ENCODE data around the gene HNRNPH2. TPM values are rescaled to one million over a fixed set of nuclear protein-coding genes. Genes with fewer than 3 reads are reported as not detected.

HNRNPH2 gene
- total RNA-seq, 2 donors from 2014 or later = 75.2 to 80.7 TPM

DNA sequence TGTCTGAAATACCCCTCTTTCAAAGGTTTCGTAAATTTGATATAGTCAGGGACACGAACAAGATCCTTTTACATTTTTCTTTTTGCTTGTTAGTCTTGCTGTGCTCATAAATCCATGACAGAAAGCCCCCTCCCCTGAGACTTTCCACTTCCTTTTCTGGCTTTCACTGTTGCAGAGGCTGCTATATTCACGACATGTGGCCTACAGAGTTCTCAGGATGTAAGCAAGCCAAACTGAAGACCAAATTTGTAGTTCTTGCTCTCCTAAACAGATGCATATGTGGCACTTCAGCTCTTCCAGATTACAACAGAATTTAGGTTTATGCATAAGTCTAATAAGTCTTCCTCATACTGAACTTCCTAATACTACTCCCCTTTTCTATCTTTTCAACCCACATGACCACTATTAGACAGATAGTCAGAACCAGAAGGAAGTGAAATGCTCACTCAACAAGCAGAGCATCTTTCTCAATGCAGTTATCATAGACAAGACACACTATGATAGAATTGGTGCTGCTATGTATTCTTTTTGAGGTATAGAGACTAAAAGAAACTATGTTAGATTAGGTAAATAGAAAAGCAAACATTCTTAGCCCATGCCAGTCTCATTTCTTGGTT, 37.0 kb upstream of the HNRNPH2 start:
- H3K27me3 ChIP-seq (ENCODE audit: control insufficient read depth, insufficient read depth, low read length, poor library complexity, severe bottlenecking) = no peaks in the 10 kb centered on the region
- Mint-ChIP-seq H3K36me3 (ENCODE audit: low read depth) (no peaks in the 10 kb centered on the region), H3K4me1 (no peaks in the 10 kb centered on the region), H3K27me3 (ENCODE audit: insufficient read depth) (peaks cover 6% of the 10 kb centered on the region), H3K4me3 (no peak overlapping the region), H3K27ac (no peak overlapping the region), H3K9me3 (peaks cover 39% of the 10 kb centered on the region)
- H3K36me3 ChIP-seq (ENCODE audit: control insufficient read depth, insufficient read depth, low read length) = no peaks in the 10 kb centered on the region
- no peak for TF ChIP-seq CTCF (conservative IDR thresholded peaks at IDR 0.05)
- H3K4me1 ChIP-seq (ENCODE audit: control insufficient read depth, insufficient read depth, low read length) = no peaks in the 10 kb centered on the region
- H3K9me3 ChIP-seq (ENCODE audit: control insufficient read depth, low read length) = no peaks in the 10 kb centered on the region
- WGBS, 2 experiments (ENCODE audit: insufficient coverage in 1 of 2, insufficient read length in 1 of 2) = 84 to 100% methylated on average over 1 to 3 of the region's 3 CpGs
- no peak overlapping the region for H3K9ac ChIP-seq (ENCODE audit: extremely low read depth, low read length, poor library complexity, severe bottlenecking)
- H3K27ac ChIP-seq (ENCODE audit: low read depth, low read length) = no peak overlapping the region
- no peak overlapping the region for H3K4me3 ChIP-seq (ENCODE audit: low read length)
- DNase-seq = no peak

GRCh38 chrX:101377547-101377946, 30.5 kb upstream of the HNRNPH2 start:
- TF ChIP-seq CTCF (conservative IDR thresholded peaks at IDR 0.05) = no peak
- no peak for DNase-seq
- no peak overlapping the region for H3K27ac ChIP-seq (ENCODE audit: low read depth, low read length)
- no peaks in the 10 kb centered on the region for H3K36me3 Mint-ChIP-seq (ENCODE audit: low read depth)
- no peak overlapping the region for H3K27ac Mint-ChIP-seq
- no peak overlapping the region for H3K4me3 Mint-ChIP-seq
- WGBS, 2 experiments (ENCODE audit: insufficient coverage in 1 of 2, insufficient read length in 1 of 2) = 91% methylated on average over 1 of the region's 1 CpG; no CpG with 5 or more reads in 1 of the 2 experiments
- H3K9me3 ChIP-seq (ENCODE audit: control insufficient read depth, low read length) = no peaks in the 10 kb centered on the region
- H3K4me1 Mint-ChIP-seq = no peaks in the 10 kb centered on the region
- no peaks in the 10 kb centered on the region for H3K36me3 ChIP-seq (ENCODE audit: control insufficient read depth, insufficient read depth, low read length)
- no peaks in the 10 kb centered on the region for H3K27me3 ChIP-seq (ENCODE audit: control insufficient read depth, insufficient read depth, low read length, poor library complexity, severe bottlenecking)
- H3K4me1 ChIP-seq (ENCODE audit: control insufficient read depth, insufficient read depth, low read length) = no peaks in the 10 kb centered on the region
- peaks cover 40% of the 10 kb centered on the region for H3K9me3 Mint-ChIP-seq
- H3K27me3 Mint-ChIP-seq (ENCODE audit: insufficient read depth) = peaks cover 8% of the 10 kb centered on the region
- no peak overlapping the region for H3K4me3 ChIP-seq (ENCODE audit: low read length)
- no peak overlapping the region for H3K9ac ChIP-seq (ENCODE audit: extremely low read depth, low read length, poor library complexity, severe bottlenecking)

- H3K4me3 Mint-ChIP-seq = no peak overlapping the region
- H3K27ac Mint-ChIP-seq = no peak overlapping the region
- no peak for TF ChIP-seq CTCF (conservative IDR thresholded peaks at IDR 0.05)
- Histone ChIP-seq H3K9ac (ENCODE audit: extremely low read depth, low read length, poor library complexity, severe bottlenecking) (no peak overlapping the region), H3K4me1 (ENCODE audit: control insufficient read depth, insufficient read depth, low read length) (no peaks in the 10 kb centered on the region), H3K27me3 (ENCODE audit: control insufficient read depth, insufficient read depth, low read length, poor library complexity, severe bottlenecking) (no peaks in the 10 kb centered on the region), H3K9me3 (ENCODE audit: control insufficient read depth, low read length) (no peaks in the 10 kb centered on the region), H3K4me3 (ENCODE audit: low read length) (no peak overlapping the region), H3K27ac (ENCODE audit: low read depth, low read length) (no peak overlapping the region), H3K36me3 (ENCODE audit: control insufficient read depth, insufficient read depth, low read length) (no peaks in the 10 kb centered on the region)
- 13 to 55% methylated on average over 1 to 2 of the region's 4 CpGs for WGBS, 2 experiments (ENCODE audit: insufficient coverage in 1 of 2, insufficient read length in 1 of 2)
- no peaks in the 10 kb centered on the region for H3K36me3 Mint-ChIP-seq (ENCODE audit: low read depth)
- peaks cover 36% of the 10 kb centered on the region for H3K9me3 Mint-ChIP-seq
- DNase-seq = no peak
- H3K27me3 Mint-ChIP-seq (ENCODE audit: insufficient read depth) = no peaks in the 10 kb centered on the region
- H3K4me1 Mint-ChIP-seq = peaks cover 14% of the 10 kb centered on the region
Measured at GRCh38 chrX:101383679-101384205, 24.3 kb upstream of the HNRNPH2 start.

All from endodermal cell (in vitro differentiated cells).